Astrocyte (in vitro differentiated cells and primary cell): ENCODE data around the gene MRPS18A. TPM values are rescaled to one million over a fixed set of nuclear protein-coding genes. Genes with fewer than 3 reads are reported as not detected.

Experiments
- DNase-seq: peaks from one replicate; pipeline ENCODE4 v3.0.0-alpha.2; 2010; ENCODE audit warnings: low read depth
- FAIRE-seq: peaks from 2 replicates; lab custom pipeline; 2011; peaks lifted over from hg19 to GRCh38; lab: Jason Lieb, UNC
- H2AFZ ChIP-seq: 2 replicates; pipeline ENCODE4 v1.6.0; 2012; ENCODE audit warnings: low read depth, low read length, inconsistent platforms
- H3K27ac ChIP-seq: 2 replicates; pipeline ENCODE4 v1.5.1; 2011; ENCODE audit warnings: low read depth, low read length, inconsistent platforms
- H3K27me3 ChIP-seq: 2 replicates; pipeline ENCODE4 v1.6.0; 2011; ENCODE audit warnings: low read length, inconsistent platforms; ENCODE audit not compliant: insufficient read depth
- H3K36me3 ChIP-seq: 2 replicates; pipeline ENCODE4 v1.5.1; 2011; ENCODE audit warnings: low read length, inconsistent platforms; ENCODE audit not compliant: insufficient read depth
- H3K4me1 ChIP-seq: 2 replicates; pipeline ENCODE4 v1.5.1; 2011; ENCODE audit warnings: low read length, inconsistent platforms; ENCODE audit not compliant: insufficient read depth
- H3K4me2 ChIP-seq: 2 replicates; pipeline ENCODE4 v1.6.0; 2012; ENCODE audit warnings: low read length, inconsistent platforms
- H3K4me3 ChIP-seq: 2 replicates; pipeline ENCODE4 v1.5.1; 2011; ENCODE audit warnings: low read depth, mild to moderate bottlenecking, low read length, inconsistent platforms; ENCODE audit not compliant: insufficient read depth
- H3K79me2 ChIP-seq: 2 replicates; pipeline ENCODE4 v1.6.0; 2012; ENCODE audit warnings: mild to moderate bottlenecking, low read length, inconsistent platforms; ENCODE audit not compliant: insufficient read depth
- H3K9ac ChIP-seq: 2 replicates; pipeline ENCODE4 v1.6.0; 2012; ENCODE audit warnings: mild to moderate bottlenecking, low read length, inconsistent platforms
- H3K9me3 ChIP-seq: 2 replicates; pipeline ENCODE4 v1.5.1; 2012; ENCODE audit warnings: low read depth, mild to moderate bottlenecking, low read length, inconsistent platforms; ENCODE audit not compliant: insufficient read depth
- H4K20me1 ChIP-seq: 2 replicates; pipeline ENCODE4 v1.6.0; 2012; ENCODE audit warnings: low read length, inconsistent platforms; ENCODE audit not compliant: insufficient read depth
- H3K27ac Mint-ChIP-seq: one replicate; pipeline ENCODE4 v1.8.0; 2021; ENCODE audit warnings: mild to moderate bottlenecking, mixed read lengths; ENCODE audit not compliant: unreplicated experiment
- H3K27me3 Mint-ChIP-seq: one replicate; pipeline ENCODE4 v1.8.0; 2021; ENCODE audit warnings: low read depth, mixed read lengths; ENCODE audit not compliant: unreplicated experiment
- H3K36me3 Mint-ChIP-seq: one replicate; pipeline ENCODE4 v1.8.0; 2021; ENCODE audit warnings: low read depth, mixed read lengths; ENCODE audit not compliant: unreplicated experiment
- H3K4me1 Mint-ChIP-seq: one replicate; pipeline ENCODE4 v1.8.0; 2021; ENCODE audit warnings: low read depth, mixed read lengths; ENCODE audit not compliant: unreplicated experiment
- H3K4me3 Mint-ChIP-seq: one replicate; pipeline ENCODE4 v1.8.0; 2021; ENCODE audit warnings: mild to moderate bottlenecking, moderate library complexity, mixed read lengths; ENCODE audit not compliant: unreplicated experiment
- H3K9me3 Mint-ChIP-seq: one replicate; pipeline ENCODE4 v1.8.0; 2021; ENCODE audit warnings: mild to moderate bottlenecking, mixed read lengths; ENCODE audit not compliant: unreplicated experiment
- EZH2 ChIP-seq: IDR thresholded peaks from 2 replicates; pipeline ENCODE4 v1.6.1; 2012; ENCODE audit warnings: mild to moderate bottlenecking, low read length, inconsistent platforms; ENCODE audit not compliant: insufficient read depth
- total RNA-seq: library from RNA; stranded (reverse); gene quantifications from 2 replicates; pipeline ENCODE4 v1.2.1, GENCODE V29; 2021
- TF ChIP-seq, protein P1 (sequence below): IDR thresholded peaks from 2 replicates; pipeline ENCODE4 v1.5.1; 2011; ENCODE audit warnings: low read depth, mild to moderate bottlenecking, inconsistent platforms, low read length, moderate library complexity; ENCODE audit not compliant: insufficient read depth

Gene MRPS18A
- total RNA-seq, 1 donor from 2014 or later = 33.5 TPM

DNA sequence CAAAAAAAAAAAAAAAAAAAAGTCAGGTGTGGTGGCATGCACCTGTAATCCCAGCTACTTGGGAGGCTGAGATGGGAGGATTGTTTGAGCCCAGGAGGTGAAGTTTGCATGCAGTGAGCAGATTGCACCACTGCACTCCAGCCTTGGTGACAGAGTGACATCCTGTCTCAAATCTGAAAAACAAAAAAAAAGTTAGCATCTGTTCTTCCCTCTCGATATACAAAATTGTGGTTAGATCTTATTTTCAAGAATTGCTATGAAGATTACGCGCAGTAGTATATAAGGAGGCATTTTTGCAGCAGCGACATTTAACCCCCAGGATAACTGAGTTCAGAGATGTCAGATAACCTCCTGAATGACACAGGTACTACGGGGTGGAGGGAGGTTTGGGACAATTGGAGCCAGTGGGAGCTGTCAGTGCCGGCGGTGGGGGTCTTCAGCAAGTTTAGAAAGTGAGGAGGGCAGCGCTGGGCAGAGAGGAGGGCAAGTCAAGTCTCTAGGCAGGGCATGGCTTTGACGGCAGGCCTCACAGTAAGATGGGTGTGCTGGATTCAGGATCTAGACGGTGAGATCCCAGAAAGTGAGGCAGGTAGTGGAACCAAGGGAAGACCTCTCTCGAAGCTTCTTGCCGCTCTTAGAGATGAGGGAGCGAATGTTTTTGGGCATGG is 26.2 kb upstream of the MRPS18A start:
- Histone ChIP-seq H3K9ac (no peak overlapping the region), H3K36me3 (no peaks in the 10 kb centered on the region), H3K4me2 (no peak overlapping the region), H4K20me1 (no peaks in the 10 kb centered on the region), H3K9me3 (no peaks in the 10 kb centered on the region), H2AFZ (no peak overlapping the region), H3K79me2 (no peaks in the 10 kb centered on the region), H3K4me3 (no peak overlapping the region), H3K4me1 (peaks cover 7% of the 10 kb centered on the region), H3K27ac (no peak overlapping the region), H3K27me3 (peaks cover 15% of the 10 kb centered on the region)
- Mint-ChIP-seq H3K36me3 (no peaks in the 10 kb centered on the region), H3K27me3 (peaks cover 41% of the 10 kb centered on the region), H3K4me1 (peaks cover 15% of the 10 kb centered on the region), H3K27ac (no peak overlapping the region), H3K4me3 (no peak overlapping the region), H3K9me3 (no peaks in the 10 kb centered on the region)
- no peak for DNase-seq
- TF ChIP-seq EZH2 = no peak
- TF ChIP-seq, protein P1, sequence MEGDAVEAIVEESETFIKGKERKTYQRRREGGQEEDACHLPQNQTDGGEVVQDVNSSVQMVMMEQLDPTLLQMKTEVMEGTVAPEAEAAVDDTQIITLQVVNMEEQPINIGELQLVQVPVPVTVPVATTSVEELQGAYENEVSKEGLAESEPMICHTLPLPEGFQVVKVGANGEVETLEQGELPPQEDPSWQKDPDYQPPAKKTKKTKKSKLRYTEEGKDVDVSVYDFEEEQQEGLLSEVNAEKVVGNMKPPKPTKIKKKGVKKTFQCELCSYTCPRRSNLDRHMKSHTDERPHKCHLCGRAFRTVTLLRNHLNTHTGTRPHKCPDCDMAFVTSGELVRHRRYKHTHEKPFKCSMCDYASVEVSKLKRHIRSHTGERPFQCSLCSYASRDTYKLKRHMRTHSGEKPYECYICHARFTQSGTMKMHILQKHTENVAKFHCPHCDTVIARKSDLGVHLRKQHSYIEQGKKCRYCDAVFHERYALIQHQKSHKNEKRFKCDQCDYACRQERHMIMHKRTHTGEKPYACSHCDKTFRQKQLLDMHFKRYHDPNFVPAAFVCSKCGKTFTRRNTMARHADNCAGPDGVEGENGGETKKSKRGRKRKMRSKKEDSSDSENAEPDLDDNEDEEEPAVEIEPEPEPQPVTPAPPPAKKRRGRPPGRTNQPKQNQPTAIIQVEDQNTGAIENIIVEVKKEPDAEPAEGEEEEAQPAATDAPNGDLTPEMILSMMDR = no peak
- no peak for FAIRE-seq

DNA sequence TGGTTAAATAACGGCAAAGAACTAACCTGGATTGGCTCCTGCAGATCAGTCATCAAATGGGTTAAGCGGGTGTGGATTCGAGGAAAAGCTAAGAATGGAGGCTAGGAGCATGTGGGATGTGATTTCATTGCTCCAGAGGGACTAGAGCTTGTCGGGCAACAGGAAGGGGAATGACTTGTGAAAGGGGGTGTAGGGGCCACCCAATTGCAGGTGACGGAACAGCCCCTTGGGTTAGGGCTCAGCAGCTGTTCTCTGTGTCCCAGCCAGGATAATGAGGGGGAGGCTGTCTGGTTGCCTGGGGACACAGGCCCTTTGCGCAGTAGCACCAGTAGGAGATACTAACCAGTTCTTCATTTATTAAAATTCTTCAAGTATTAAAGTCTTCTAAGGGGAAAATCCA is 25.0 kb upstream of the MRPS18A start:
- Histone ChIP-seq H3K79me2 (no peaks in the 10 kb centered on the region), H3K4me2 (no peak overlapping the region), H3K4me1 (peaks cover 7% of the 10 kb centered on the region), H3K27ac (no peak overlapping the region), H3K27me3 (peaks cover 15% of the 10 kb centered on the region), H3K9ac (no peak overlapping the region), H3K9me3 (no peaks in the 10 kb centered on the region), H4K20me1 (no peaks in the 10 kb centered on the region), H2AFZ (no peak overlapping the region), H3K4me3 (no peak overlapping the region), H3K36me3 (no peaks in the 10 kb centered on the region)
- TF ChIP-seq, protein P1 = no peak
- TF ChIP-seq EZH2 = no peak
- no peak for DNase-seq
- Mint-ChIP-seq H3K4me3 (no peak overlapping the region), H3K9me3 (no peaks in the 10 kb centered on the region), H3K4me1 (peaks cover 9% of the 10 kb centered on the region), H3K27ac (no peak overlapping the region), H3K27me3 (peaks cover 31% of the 10 kb centered on the region), H3K36me3 (no peaks in the 10 kb centered on the region)
- FAIRE-seq = no peak

DNA sequence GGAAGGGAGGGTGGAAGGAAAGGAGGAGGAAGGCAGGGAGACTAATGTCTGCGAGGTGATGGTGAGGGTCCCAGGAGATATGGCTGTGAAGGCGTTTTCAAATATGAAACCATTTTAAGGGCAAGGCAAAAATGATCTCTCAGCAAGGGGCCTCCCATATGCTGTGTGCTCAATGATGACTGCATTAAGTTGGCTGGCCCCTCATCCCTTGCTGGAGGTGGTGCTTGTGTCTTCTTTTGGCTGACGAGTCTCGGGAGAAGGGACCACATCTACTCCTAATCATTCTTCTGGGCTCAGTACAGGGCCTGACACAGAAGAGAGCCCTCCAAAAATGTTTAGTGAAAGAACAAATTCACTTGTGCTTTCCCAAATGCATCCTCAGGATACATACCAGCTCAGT is 23.0 kb upstream of the MRPS18A start:
- TF ChIP-seq EZH2 = no peak
- TF ChIP-seq, protein P1 = no peak
- H3K36me3 ChIP-seq = no peaks in the 10 kb centered on the region
- Mint-ChIP-seq H3K27ac (no peak overlapping the region), H3K4me3 (no peak overlapping the region), H3K9me3 (no peaks in the 10 kb centered on the region), H3K36me3 (no peaks in the 10 kb centered on the region), H3K4me1 (peaks cover 15% of the 10 kb centered on the region), H3K27me3 (peaks cover 25% of the 10 kb centered on the region)
- H3K4me1 ChIP-seq = peaks cover 3% of the 10 kb centered on the region
- H4K20me1 ChIP-seq = no peaks in the 10 kb centered on the region
- no peak for DNase-seq
- H3K27ac ChIP-seq = no peak overlapping the region
- H3K9me3 ChIP-seq = no peaks in the 10 kb centered on the region
- no peak overlapping the region for H2AFZ ChIP-seq
- H3K9ac ChIP-seq = no peak overlapping the region
- peaks cover 10% of the 10 kb centered on the region for H3K27me3 ChIP-seq
- FAIRE-seq = no peak
- H3K4me3 ChIP-seq = no peak overlapping the region
- H3K79me2 ChIP-seq = no peaks in the 10 kb centered on the region
- no peak overlapping the region for H3K4me2 ChIP-seq
